Activated gamma-delta T cell treated with Interleukin-2 at 50 U/mL for 16 hours (primary cell): ENCODE measurements around the gene CTNNBL1.

Experiments used
- DNase-seq: peaks from one replicate; pipeline ENCODE4 v3.0.0-alpha.2; 2020

The CTNNBL1 gene

GRCh38 chr20:37882961-37883712 lies 189.3 kb downstream of the CTNNBL1 start:
- DNase-seq = no peak

DNA sequence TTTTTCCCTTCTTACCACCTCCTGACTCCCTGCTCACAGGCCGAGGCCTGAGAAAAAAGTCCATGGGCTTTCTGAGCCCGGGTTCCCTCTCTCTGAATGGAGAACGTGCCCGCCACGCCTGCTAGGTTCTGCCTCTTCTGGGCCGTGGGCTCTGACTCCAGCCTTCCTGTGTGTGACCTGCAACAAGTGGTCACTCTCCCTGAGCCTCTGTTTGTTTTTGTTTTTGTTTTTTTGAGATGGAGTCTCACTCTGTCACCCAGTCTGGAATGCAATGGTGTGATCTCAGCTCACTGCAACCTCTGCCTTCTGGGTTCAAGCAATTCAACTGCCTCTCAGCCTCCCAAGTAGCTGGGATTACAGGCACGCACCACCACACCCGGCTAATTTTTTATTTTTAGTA lies 191.2 kb downstream of the CTNNBL1 start:
- DNase-seq = no peak

DNA sequence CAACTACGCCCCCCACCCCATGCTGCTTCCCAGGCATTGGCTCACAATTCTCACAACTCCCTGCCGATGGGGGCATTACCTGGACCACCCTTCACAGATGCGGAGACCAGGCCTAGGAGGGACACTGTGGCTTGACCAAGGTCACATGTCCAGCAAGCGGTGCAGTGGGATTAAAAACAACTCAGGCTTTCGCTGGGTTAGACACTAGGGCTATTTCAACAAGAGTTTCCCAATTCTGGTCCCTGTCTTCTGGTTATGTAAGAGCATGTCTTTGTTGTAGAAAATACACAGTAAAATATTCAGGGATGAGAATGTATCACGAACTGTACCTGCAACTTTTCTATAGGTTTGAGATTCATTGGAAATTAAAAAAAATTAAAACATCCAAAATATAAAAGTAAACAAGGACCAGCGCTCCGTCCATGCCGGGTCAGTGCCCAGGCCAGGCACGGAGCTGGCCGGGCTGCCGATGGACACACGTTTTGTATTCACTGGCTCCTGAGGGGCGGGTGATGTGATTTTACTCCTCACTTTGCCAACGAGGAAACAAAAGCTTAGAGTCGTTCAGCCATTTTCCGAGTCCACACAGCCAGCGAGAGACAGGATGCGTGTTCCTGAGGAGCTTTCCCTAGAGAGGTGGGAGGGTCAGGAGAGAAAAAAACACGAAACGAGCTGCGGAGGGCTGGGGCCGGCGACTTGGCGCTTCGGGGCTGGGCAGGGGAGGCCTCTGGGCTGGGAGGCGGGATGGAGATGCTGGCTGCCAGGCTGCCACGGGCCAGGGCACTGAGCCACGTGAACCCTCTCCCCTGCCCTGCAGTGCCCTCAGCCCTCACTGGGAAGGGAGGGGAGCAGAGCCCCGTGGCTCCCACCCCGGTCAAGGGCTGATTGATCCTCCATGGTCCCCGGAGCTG lies 192.0 kb downstream of the CTNNBL1 start:
- DNase-seq = no peak

DNA sequence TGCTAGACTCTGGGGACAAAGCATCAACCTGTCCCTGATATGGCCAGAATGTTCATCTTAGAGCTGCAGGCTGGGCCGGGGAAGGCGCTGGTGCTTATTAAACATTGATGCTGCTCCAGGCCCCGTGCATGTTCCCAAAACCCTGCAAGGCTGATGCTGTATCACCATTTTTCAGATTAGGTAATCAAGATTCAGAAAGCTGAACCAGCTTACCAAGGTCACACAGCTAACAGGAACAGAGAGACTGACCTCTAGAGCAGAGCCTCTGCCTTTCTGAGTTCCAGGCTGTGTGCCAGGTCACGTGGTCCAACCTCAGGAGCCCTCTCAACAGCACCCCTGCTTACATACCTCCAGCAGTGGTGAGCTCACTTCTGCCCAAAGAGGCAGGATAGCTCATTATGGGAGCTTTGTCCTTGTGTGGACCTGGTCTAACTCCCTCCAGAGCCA lies 193.0 kb downstream of the CTNNBL1 start:
- DNase-seq = no peak

- DNase-seq = no peak
Observed at GRCh38 chr20:37888641-37889040, 194.8 kb downstream of the CTNNBL1 start.

DNA sequence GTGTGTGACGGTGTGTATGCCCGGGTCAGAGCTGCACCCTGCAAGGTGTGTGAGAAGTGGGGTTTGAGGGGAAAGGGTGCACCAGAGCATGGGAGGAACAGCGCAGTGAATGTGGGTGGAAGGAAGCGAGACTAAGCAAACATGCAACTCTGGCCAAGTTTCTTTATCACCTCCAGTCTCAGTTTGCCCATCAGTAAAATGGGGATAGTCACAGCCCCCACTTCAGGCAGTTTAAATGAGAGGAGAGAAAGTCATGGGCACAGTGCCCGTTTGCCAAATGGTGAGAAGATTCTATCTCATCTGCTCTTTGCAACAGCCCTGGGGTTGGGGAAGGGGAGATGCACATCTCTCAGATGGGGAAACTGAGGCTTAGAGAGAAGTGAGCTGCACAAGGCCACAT lies 196.3 kb downstream of the CTNNBL1 start:
- no peak for DNase-seq

DNA sequence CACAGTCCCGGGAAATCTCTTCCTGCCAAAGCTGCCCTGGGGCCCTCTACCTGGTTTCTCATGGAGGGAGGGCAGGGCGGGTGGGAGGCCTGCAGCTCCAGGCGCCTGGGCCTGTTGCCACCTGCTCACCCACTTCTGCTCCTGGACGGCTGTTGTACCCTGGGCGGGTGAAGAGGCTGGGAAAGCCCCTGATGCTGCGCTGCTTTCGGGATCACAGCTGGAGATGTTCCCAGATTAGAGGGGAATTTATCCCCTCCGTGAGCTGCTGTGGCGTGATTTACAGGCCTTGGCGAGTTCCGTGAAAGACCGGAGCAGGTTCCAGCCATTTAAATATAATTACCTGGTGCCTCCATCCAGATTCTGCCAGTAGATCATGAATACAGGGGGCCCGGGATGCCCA lies 196.8 kb downstream of the CTNNBL1 start:
- DNase-seq = no peak

DNA sequence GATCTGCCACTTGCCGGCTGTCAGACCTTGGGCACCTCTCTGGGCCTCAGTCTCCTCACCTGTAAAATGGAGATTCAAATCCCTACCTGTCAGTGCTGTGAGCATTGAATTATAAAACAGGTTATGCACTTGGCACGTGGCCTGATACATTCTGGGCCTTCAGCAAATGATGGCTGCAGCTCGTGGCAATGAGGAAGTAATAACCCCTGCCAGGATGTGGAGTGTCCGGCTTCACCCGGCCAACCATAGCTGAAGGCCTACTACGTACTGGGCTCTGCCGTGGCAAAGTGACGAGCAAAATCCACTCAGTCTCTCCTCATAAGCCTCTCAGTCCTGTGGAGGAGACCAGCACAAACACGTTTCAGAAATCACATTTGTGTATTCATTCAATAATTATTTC lies 198.2 kb downstream of the CTNNBL1 start:
- no peak for DNase-seq

DNA sequence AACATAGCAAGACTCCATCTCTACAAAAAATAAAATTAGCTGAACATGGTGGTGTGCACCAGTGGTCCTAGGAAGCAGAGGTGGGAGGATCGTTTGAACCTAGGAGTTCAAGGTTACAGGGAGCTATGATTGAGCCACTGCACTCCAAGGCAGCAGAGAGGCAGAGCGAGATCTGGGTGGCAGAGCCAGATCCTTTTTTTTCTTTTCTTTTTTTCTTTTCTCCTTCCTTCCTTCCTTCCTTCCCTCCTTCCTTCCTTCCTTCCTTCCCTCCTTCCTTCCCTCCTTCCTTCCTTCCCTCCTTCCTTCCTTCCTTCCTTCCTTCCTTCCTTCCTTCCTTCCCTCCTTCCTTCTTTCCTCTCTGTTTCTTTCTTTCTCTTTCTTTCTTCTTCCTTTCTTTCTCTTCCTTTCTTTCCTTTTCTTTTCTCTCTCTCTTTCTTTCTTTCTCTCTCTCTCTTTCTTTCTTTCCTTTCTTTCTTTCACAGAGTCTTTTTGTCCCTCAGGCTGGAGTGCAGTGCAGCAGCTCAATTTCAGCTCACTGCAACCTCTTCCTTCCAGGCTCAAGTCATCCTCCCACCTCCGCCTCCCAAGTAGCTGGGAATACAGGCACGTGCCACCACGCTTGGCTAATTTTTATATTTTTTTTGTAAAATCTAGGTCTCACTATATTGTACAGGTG lies 199.9 kb downstream of the CTNNBL1 start:
- DNase-seq = no peak

DNA sequence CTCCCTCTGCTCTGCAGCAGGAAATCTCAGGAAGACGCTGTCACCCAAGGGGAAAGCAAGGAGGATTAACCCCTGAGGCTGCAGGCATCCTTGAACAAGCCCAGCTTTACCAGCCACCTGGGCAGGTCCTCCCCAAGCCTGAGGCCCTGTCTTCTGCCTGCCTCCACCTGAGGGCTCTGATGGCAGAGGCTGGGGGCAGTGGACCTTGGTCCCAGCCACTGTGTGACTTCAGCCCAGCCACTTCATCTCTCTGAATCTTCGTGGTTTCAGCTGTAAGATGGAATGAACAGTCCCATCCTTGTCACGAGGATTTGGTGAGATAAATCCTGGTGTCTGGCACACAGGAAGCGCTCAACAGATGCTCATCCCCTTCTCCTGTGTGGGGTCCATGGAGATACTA lies 200.6 kb downstream of the CTNNBL1 start:
- no peak for DNase-seq

DNA sequence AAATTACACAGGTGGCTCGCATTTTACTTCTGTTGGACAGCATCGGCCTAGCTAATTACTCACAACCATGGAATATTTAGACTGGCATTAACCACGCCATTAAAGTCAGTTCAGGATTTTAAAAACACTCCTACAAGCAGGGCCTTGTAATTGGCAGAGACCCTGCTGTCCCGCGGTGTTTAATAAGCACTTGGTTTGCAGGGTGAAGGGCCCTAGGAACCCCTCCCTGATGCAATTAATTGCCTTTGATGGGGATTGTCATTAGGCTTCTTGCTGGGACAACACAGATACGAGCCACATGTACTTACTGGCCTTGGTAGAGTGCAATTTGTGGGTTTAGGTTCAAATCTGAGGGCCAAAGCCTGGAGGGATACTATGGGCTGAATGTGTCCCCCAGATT lies 201.3 kb downstream of the CTNNBL1 start:
- no peak for DNase-seq

DNA sequence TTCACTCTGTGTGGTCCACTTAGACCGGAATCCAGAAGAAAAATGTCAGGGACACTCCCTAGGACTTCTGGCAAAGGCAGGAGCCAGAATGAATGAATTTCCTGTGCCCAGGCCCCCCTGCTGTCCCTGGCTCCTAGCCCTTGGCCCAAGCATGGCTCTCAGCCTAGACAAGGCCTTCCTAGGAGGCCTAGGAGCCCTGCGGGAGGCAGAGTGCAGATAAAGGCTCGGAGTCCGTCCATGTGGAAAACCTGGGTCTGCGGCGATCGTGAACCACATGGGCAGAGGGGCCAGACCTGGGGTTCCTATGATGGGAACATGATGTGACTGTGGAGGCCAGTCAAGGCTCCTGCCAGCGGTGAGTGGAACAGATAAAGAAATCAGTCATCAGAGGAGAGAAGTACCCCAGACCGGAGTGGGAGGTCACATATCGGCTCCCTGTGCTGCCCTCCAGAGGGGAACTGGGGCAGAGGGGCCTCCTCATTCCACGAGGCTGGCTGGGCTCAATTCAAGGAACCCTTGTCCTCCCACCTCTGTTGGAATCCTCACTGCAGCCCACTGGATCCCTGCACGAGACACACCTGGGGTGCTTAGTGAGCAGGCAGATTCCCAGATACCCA lies 203.2 kb downstream of the CTNNBL1 start:
- no peak for DNase-seq

DNA sequence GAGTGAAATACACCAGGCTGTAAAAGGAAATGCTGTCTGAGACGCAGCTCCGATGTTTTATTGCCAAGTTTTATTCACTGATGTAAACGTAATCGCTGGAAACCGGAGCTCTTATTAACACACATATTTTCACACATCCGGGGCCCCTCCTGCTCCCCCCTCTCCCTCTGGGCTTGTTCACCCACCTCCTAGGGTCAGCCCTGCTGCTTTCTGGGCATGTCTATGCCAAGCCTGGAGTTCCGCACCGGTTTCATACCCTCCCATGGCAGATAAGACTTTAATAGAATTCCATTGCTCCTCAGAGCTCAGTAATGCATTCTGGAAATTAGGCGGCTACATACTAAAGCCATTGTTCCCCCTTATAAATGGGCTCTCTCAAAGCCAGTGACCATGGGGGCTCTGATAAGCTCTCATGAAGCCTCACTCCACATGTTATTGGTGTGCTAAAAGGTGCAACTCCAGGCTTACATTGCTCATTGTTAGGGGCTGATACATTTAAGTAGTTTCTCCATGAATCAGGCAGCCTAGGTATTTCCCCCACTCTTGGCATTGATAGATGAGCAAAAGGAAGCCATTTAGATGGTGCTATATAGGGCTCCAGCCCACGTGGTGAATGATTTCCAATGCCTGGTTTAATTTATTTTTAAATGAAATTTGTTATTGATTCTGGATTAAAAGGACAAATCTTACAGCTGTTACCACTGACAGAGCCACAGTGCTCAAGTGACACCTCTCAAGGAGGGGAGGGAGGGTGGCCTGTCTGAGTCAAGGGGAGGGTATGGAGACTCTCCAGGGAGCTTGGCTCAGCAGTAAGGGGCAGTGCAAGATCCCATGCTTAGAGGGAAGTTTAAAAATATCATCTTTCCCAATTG lies 204.6 kb downstream of the CTNNBL1 start:
- DNase-seq = no peak

DNA sequence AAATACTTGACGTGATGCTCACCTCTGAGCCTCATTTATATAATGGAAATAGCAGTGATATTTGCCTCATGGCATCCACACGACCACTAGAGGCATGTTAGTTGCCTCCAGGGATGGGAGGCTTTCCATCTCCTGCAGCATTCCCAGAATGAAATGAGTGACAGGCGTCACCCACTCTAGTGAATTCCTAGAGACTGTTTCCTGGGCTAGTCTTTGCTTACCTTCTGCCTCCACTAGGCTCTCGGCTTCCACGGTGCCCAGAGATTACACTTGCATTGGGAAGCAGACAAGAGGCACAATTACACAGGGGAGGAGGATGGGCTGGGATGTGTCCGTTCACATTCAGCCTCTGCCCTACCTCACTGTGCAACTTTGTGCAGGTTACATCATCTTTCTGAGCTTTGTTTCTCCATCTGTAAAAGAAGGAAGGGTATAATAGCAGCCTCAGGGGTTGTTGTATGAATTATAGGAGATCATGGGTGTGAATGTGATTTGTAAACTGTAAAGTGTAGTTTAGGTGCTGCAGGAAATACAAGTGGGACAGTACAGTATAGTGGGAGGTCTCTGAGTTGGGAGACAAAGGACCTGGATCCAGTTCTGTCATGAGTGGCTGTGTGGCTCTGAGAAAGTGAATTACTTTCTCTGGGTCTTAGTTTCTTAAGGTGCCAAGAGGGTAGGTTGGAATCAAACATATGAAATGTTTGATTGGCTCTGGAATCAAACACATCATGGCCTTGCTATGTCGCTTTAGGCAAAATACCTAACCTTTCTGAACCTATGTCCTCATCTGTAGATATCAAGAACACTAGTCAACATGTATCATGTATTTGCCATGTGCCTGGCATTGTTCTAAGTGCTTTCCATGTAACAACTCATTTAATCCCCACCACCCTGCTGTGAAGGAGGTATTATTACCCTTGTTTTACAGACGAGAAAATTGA lies 205.5 kb downstream of the CTNNBL1 start:
- no peak for DNase-seq

- DNase-seq = no peak
Observed at GRCh38 chr20:37901240-37901639, 207.4 kb downstream of the CTNNBL1 start.

- DNase-seq = no peak
Observed at GRCh38 chr20:37901654-37902503, 208.0 kb downstream of the CTNNBL1 start.

DNA sequence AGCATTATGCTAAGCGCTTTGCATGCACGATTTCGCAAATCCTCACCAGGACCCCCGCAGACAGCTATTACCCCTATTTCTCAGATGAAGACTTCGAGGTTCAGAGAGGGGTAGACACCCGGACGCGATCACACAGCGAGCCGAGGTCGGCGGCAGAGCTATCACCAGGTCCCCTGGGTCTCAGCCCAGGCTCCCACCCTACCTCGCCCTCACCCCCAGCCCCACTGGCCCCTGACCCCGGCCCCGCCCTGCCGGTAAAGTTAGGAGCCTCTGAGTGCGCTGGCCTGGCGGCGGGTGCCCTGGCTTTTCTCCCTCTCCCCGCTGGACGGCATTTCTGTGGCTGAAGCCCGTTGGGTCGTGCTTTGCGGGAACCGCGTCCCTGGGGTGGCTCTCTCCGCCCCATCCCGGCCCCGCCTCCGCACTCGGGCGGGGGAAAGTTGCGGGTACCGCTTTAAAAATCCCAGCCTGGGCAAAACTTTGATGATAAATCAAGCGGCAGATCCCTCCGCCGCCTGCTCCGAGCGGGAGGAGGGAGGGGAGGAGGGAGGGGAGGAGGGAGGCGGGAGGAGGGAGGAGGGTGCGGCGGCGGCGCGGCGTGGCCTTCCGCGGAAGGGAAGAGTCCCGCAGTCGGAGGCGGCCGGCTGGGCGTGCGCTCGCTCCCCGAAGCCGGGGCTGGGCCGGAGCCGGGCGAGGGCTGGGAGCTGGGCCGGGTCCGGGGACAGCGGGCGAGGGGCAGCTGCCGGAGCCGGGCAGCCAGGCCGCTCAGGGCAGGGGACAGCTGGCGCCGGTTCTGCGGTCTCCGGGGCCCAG lies 208.9 kb downstream of the CTNNBL1 start, which contains the start of gene VSTM2L:
Gene VSTM2L (plus strand): TSS at position 624 of the 810 bp plus-strand sequence. CDS start 224 bp downstream, outside the sequence.
- DNase-seq = no peak

- DNase-seq = no peak
Observed at GRCh38 chr20:37903317-37904007, 209.6 kb downstream of the CTNNBL1 start.
